Right cardiac atrium (tissue), 5 donors: ENCODE results near the gene HOXC11. TPM values are rescaled to one million over a fixed set of nuclear protein-coding genes. Genes with fewer than 3 reads are reported as not detected.

Experiments used
- ATAC-seq, 2 donors: fragments of 200-7000 bp; cut with Tn5 transposase; one replicate each; pipeline versions ENCODE4 v1.8.0 to v1.9.1; 2020; ENCODE audit warnings: moderate library complexity in 2 of 2, mild to moderate bottlenecking in 1 of 2
- DNase-seq, 3 donors: peaks; one replicate each; pipeline ENCODE4 v3.0.0-alpha.2; 2020
- H3K27ac ChIP-seq: one replicate; pipeline ENCODE4 v1.5.1; 2013; ENCODE audit warnings: mild to moderate bottlenecking, low read length, control low read depth, moderate library complexity
- H3K27me3 ChIP-seq: one replicate; pipeline ENCODE4 v1.6.1; 2013; ENCODE audit not compliant: control insufficient read depth, insufficient read depth
- H3K4me1 ChIP-seq: one replicate; pipeline ENCODE4 v1.6.1; 2013; ENCODE audit warnings: low read length; ENCODE audit not compliant: control insufficient read depth, insufficient read depth
- H3K4me3 ChIP-seq: one replicate; pipeline ENCODE4 v1.5.1; 2013; ENCODE audit warnings: low read length, control low read depth
- H3K9me3 ChIP-seq: one replicate; pipeline ENCODE4 v1.6.1; 2013; ENCODE audit warnings: low read length; ENCODE audit not compliant: control insufficient read depth
- WGBS: extraction: QIAGEN DNeasy Blood & Tissue Kit; methylation state at CpG from one replicate; pipeline ENCODE4 v1.1.7; 2013; 5-methylcytosine and 5-hydroxymethylcytosine counted together
- intact Hi-C, 4 donors: fragments of 100-400 bp; cut with DNase I; formaldehyde crosslinking; loops; one replicate each; pipeline versions ENCODE4 v1.11.0 to v1.14.0; 2022 to 2023
- polyA plus RNA-seq: library from polyadenylated mRNA; stranded (reverse); fragments of 200-250 nt; gene quantifications from one replicate; pipeline ENCODE4 v1.2.3, GENCODE V29; 2013
- total RNA-seq, 4 donors: library from RNA; stranded (reverse); fragmentation: NEBNext Ultra II Directional; extraction: Animal tissue kit (Norgen Biotek cat#: 25700); gene quantifications; one replicate each; pipeline ENCODE4 v1.2.1, GENCODE V29; 2021
- donor health status: healthy with polysubstance abuse.
- donor health status: DM: no; HTN: yes; CAD: no.
- donor health status: DM: no; HTN: no; CAD: no.
- donor health status: DM: no; HTN: yes; CAD: no; lungs with severe emphysema.
- donor health status: DM: yes; HTN: yes; CAD: no.

HOXC11 gene
- total and polyA plus RNA-seq, 5 donors = not detected

- peak; percentile 52 to 69 for ATAC-seq
- Histone ChIP-seq H3K27me3 (no peaks in the 10 kb centered on the region), H3K4me1 (no peaks in the 10 kb centered on the region), H3K27ac (no peak within 1 kb of the TSS), H3K4me3 (peak within 1 kb of the TSS; percentile 4), H3K9me3 (no peaks in the 10 kb centered on the region)
- DNase-seq = peak; percentile 79 to 90 (median 84)
- WGBS = 5% methylated on average over 55 of the region's 55 CpGs
- intact Hi-C loops = no loop called here
Measured at GRCh38 chr12:53984901-53985691, 12.2 kb downstream of the HOXC11 start, which contains the start of gene HOXC10. TSS of gene HOXC10 (plus strand) at chr12:53985146. CDS start at chr12:53985260, 114 bp downstream.

- DNase-seq (no peak), ATAC-seq (no peak)
- H3K27me3 ChIP-seq = no peaks in the 10 kb centered on the region
- intact Hi-C loops = no loop called here
- 5% methylated on average over 21 of the region's 21 CpGs for WGBS
- no peaks in the 10 kb centered on the region for H3K9me3 ChIP-seq
- no peak overlapping the region for H3K4me3 ChIP-seq
- no peak overlapping the region for H3K27ac ChIP-seq
- H3K4me1 ChIP-seq = no peaks in the 10 kb centered on the region
Measured at GRCh38 chr12:53985692-53985993, 12.7 kb downstream of the HOXC11 start.

GRCh38 chr12:53985994-53986685 lies 13.2 kb downstream of the HOXC11 start:
- ATAC-seq (peak in 1 of 2 donors; percentile 33), DNase-seq (no peak)
- no peak overlapping the region for H3K4me3 ChIP-seq
- no peaks in the 10 kb centered on the region for H3K27me3 ChIP-seq
- no peaks in the 10 kb centered on the region for H3K4me1 ChIP-seq
- no peak overlapping the region for H3K27ac ChIP-seq
- 4% methylated on average over 50 of the region's 50 CpGs for WGBS
- no peaks in the 10 kb centered on the region for H3K9me3 ChIP-seq
- intact Hi-C loops = no loop called here

DNA sequence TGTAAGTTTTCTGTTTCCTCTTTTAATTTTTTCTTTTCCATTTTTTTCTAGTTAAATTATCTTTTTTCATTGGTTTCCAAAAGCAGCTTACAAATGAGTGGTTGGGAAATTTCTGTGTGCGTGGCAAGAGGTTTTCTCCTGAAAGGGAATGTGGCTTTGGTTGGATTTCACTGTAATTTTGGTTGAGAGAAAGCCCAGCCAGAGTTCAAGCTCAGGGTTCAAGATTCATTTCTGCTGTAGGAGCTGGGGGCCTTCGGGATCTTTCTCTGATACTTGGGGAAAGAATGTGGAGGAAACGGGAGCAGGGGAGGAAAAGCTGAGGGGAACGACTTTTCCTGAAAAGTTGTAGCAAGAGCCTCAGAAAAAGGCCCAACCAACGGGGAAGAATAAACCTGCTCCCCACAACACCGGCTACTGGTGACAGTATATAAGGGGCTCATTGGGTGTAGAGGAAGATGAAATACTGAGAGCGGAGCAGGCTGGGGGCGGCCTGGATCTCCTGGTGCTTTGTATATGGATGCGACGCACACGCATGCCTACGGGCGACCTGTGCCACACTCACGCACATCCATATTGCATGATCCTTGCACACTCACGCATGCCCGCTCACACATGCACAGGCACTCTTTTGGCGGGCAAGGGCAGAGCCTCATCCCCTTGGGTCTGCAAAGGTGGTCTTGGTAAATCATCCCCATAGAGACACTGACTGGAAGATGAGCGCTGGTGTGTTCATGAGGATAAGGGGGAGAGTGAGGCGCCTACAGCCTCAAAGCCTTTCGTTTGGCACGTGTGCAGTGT lies 14.0 kb downstream of the HOXC11 start:
- Histone ChIP-seq H3K4me1 (no peaks in the 10 kb centered on the region), H3K4me3 (no peak overlapping the region), H3K27me3 (no peaks in the 10 kb centered on the region), H3K27ac (no peak overlapping the region), H3K9me3 (no peaks in the 10 kb centered on the region)
- 18% methylated on average over 21 of the region's 21 CpGs for WGBS
- intact Hi-C loops = no loop called here
- DNase-seq (no peak), ATAC-seq (no peak)

GRCh38 chr12:53987787-53988230 lies 14.9 kb downstream of the HOXC11 start:
- intact Hi-C loops = no loop called here
- H3K27me3 ChIP-seq = no peaks in the 10 kb centered on the region
- no peaks in the 10 kb centered on the region for H3K4me1 ChIP-seq
- ATAC-seq (no peak), DNase-seq (no peak)
- no peak overlapping the region for H3K4me3 ChIP-seq
- 15% methylated on average over 4 of the region's 4 CpGs for WGBS
- no peak overlapping the region for H3K27ac ChIP-seq
- H3K9me3 ChIP-seq = no peaks in the 10 kb centered on the region

GRCh38 chr12:53988541-53989226 lies 15.8 kb downstream of the HOXC11 start:
- peaks cover 5% of the 10 kb centered on the region for H3K27me3 ChIP-seq
- H3K27ac ChIP-seq = no peak overlapping the region
- no peaks in the 10 kb centered on the region for H3K4me1 ChIP-seq
- intact Hi-C loops = no loop called here
- ATAC-seq (no peak), DNase-seq (no peak)
- no peak overlapping the region for H3K4me3 ChIP-seq
- H3K9me3 ChIP-seq = no peaks in the 10 kb centered on the region
- WGBS = 7% methylated on average over 5 of the region's 5 CpGs

- intact Hi-C loops = no loop called here
- no peak overlapping the region for H3K27ac ChIP-seq
- peaks cover 5% of the 10 kb centered on the region for H3K27me3 ChIP-seq
- 5% methylated on average over 28 of the region's 28 CpGs for WGBS
- H3K4me1 ChIP-seq = no peaks in the 10 kb centered on the region
- no peak for DNase-seq
- H3K4me3 ChIP-seq = no peak overlapping the region
- no peaks in the 10 kb centered on the region for H3K9me3 ChIP-seq
- no peak for ATAC-seq
Measured at GRCh38 chr12:53989227-53990113, 16.5 kb downstream of the HOXC11 start.

DNA sequence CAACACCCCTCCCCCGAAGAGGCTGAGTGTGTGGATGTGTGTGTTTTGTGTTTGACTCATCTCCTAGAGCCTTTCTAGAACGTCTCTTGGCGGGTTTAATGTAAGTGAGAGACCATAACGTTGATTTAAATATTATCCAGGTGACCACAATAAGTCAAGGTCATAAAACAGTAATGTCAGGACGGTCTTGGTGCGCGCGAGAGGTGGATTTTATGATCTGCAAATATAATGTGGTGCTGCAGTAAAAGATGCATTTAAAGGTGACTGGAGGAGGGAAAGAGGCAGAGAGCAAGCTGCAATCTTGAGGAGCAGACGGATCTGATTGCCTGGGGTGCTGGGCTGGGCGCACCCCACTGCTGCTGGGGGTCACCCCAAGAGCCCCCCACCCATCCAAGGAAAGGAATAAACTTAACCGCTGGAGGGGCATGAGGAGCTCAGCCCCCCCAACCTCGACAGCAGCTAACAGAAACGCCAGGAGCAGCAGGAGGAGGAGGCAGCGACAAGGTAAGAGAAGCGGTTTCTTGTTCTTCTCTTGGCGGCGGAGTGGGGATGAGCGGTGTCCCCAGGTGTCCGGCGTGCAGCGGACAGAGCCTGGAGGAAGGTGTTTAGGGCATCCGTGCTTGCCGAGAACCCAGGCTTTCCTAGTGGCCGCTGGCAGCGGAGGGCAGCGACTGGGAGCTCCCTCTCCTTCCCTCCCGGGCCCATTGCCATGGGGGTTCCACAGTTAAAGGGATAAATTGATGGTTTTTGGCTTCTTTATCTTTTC lies 17.6 kb downstream of the HOXC11 start:
- Histone ChIP-seq H3K4me3 (no peak overlapping the region), H3K4me1 (peaks cover 2% of the 10 kb centered on the region), H3K27ac (no peak overlapping the region), H3K27me3 (peaks cover 5% of the 10 kb centered on the region), H3K9me3 (no peaks in the 10 kb centered on the region)
- intact Hi-C loops = no loop called here
- ATAC-seq (no peak), DNase-seq (no peak)
- 6% methylated on average over 27 of the region's 27 CpGs for WGBS

GRCh38 chr12:53991077-53991460 lies 18.1 kb downstream of the HOXC11 start:
- no peak for DNase-seq
- no peak for ATAC-seq
- H3K4me3 ChIP-seq = no peak overlapping the region
- H3K9me3 ChIP-seq = no peaks in the 10 kb centered on the region
- WGBS = 3% methylated on average over 8 of the region's 8 CpGs
- intact Hi-C loops = no loop called here
- H3K27ac ChIP-seq = no peak overlapping the region
- H3K4me1 ChIP-seq = peaks cover 3% of the 10 kb centered on the region
- peaks cover 5% of the 10 kb centered on the region for H3K27me3 ChIP-seq
